SIG-M5 treated with dmso at 0.1 percent for 504 hours (cell line): ENCODE measurements around the gene ZNF625.
"Not testable (repeated sequence)": the region's sequence is repeated elsewhere in the genome, so short reads cannot be mapped to it uniquely, and the experiment has no call there.

Experiments used
- DNase-seq: peaks from one replicate; lab custom pipeline; 2025; ENCODE audit not compliant: unreplicated experiment; lab: John Stamatoyannopoulos, UW

Gene ZNF625

DNA sequence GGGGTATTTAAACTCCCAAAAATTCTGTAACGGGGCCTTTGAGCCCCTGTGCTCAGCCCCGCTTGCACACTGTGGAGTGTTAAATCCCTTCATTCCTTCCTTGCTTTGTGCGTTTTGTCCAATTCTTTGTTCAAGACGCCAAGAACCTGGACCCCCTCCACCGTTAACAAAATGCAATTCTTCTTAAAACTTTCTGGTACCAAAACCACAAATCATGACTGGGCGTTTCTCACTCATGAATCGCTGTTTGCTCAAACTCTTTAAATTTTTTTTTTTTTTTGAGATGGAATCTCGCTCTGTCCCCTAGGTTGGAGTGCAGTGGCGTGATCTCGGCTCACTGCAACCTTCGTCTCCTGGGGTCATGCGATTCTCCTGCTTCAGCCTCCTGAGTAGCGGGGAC is 17.3 kb downstream of the ZNF625 start:
- DNase-seq, result no peak

DNA sequence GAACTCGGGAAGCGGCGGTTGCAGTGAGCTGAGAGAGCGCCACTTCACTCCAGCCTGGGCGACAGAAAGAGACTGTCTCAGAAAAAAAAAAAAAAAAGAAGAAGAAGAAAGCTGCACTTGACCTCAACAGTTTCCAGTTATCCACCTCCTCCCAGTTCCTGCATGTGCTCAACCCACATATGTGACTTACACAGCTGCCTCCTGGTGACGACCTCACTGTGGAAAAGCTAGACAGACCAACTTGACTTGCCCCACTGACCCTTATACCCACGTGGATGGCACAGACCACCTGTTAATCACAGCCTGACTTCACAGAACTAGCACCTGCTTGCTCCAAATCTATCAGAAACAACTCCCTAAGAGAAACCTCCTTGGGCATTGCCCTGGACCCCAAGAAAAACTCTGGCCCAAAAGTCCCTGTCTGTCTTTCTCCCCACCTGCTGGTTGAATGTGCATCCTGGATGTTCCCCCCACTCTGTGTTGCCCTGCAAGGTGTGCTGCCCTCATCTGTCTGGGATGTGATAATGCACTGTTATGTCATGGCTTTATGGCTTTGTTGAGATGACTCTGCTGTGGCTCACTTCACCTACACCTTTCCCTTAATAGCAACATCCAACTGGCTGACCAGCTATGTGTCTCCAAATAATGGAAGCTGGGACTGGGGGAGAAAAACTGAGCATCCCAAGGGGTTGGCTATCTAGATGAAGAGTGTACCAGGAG is 19.2 kb downstream of the ZNF625 start:
- DNase-seq, result no peak

DNA sequence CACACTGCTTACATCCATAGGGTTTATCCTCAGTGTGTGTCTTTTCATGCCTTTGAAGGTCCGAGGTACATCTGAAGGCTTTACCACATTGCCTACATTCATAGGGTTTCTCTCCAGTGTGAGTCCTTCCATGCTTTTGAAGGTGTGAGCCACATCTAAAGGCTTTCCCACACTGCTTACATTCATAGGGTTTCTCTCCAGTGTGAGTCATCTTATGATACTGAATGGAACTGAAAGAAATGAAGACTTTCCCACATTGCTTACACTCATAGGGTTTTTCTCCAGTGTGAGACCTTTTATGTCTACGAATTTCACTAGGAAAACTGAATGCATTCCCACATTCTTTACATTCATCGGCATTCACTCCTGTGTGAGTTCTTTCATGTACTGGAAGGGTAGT is 23.5 kb downstream of the ZNF625 start:
- DNase-seq, result no peak

DNA sequence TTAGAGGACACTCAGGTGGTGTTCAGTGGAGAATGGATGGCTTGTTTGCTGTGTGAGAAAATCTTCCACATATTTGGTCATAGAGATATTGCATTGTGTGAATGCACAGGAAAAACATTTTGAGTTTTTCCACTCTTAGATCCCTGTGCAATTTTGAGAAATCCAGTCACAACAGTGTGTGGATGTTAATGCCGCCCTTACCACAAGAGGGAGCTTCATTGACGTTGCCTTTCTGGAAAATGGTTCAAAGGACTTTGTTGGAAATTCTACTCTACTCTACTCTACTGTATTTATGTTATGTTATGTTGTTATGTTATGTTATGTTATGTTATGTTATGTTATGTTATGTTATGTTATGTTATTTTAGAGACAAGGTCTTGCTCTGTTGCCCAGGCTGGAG is 29.8 kb downstream of the ZNF625 start:
- no peak for DNase-seq

DNA sequence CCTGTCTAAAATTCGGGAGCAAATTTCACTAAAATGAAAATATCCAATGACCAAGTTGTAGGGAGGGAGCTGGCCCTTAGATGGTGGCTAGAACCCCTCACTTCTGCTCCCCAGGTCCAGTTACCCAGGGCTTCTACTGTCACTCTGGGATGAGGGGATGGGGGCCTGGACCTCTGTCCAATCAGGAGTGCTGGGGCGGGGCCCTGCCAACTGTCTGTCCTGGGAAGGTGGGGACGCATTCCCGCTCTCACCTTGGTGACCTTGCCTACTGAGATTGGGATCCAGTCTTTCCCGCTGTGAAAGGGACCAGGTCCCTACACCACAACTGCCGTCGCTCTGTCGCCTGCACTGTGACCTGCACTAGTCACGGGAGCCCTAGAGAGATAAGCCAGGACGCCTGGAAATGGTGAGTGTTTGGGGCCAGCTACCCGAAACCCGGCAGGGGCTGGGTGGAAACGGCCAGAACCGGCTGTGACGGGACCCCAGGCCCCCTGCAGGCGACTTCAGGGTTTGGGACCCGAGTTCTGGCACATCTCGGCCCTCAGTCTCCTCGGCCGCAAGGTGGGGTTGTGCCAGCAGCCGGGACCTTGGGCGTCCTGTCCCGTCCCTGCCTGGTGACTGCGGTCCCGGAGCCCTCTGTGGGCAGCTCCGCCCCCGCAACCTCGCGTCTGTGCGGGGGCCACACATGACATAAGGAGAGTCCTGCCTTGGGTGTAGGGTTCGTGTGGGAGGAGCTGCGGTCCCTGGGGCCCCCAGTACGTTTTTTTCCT is 39.1 kb downstream of the ZNF625 start:
- no peak for DNase-seq

DNA sequence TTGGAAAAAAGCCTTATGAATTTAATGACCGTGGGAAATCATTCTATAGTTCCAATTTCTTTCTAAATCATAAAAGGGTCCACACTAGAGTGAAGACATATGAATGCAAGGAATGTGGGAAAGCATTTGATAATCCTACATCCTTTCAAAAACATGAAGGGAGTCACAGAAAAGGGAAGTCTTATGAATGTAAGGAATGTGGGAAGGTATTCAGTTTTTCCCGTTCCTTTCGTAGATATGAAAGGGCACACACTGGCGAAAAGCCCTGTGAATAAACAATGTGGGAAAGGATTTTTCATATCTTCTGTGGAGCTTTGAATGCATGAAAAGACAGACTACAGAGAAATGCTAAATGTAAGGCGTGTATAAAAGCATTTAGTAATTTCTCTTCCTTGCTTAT is 43.4 kb downstream of the ZNF625 start:
- no peak for DNase-seq

DNA sequence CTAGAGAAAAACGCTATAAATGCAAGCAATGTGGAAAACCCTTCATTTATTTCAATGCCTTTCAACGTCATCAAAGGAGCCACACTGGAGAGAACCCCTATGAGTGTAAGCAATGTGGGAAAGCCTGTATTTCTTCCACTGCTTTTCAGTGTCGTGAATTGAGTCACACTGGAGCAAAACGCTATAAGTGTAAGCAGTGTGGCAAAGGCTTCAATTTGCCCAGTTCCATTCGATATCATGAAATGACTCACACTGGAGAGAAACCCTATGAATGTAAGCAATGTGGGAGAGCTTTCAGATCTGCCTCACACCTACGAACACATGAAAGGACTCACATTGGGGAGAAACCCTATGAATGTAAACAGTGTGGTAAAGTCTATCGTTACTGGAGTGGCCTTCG is 43.8 kb downstream of the ZNF625 start:
- no peak for DNase-seq

DNA sequence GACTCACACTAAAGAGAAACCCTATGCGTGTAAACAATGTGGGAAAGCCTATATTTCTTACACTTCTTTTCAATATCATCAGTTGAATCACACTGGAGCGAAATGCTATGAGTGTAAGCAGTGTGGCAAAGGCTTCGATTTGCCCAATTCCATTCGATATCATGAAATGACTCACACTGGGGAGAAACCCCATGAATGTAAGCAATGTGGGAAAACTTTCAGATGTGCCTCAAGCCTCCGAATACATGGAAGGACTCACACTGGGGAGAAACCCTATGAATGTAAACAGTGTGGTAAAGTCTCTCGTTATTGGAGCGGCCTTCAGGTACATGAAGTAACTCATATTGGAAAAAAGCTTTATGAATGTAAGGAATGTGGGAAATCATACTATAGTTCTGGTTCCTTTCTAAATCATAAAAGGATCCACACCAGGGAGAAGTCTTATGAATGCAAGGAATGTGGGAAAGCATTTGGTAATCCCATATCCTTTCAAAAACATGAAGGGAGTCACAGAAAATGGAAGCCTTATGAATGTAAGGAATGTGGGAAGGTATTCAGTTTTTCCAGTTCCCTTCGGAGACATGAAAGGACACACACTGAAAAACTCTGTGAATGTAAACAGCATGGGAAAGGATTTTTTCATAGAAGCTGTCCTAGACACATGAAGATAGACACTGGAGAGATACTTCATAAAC is 44.4 kb downstream of the ZNF625 start:
- DNase-seq, result no peak

DNA sequence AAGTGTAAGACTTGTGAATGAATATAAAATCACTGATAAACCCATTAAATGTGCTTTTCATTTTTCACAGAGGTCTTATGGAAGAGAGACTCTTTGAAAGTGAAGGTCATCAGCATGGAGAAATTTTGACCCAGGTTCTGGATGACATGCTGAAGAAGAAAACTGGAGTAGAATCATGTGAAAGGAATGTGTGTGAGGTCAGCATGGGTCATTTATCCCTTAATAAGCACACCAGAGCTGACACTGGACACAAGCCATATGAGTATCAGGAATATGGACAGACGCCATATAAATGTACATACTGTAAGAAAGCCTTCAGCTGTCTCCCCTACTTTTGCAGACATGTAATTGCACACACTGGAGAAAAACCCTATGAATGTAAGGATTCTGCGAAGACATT is 45.4 kb downstream of the ZNF625 start:
- no peak for DNase-seq

DNA sequence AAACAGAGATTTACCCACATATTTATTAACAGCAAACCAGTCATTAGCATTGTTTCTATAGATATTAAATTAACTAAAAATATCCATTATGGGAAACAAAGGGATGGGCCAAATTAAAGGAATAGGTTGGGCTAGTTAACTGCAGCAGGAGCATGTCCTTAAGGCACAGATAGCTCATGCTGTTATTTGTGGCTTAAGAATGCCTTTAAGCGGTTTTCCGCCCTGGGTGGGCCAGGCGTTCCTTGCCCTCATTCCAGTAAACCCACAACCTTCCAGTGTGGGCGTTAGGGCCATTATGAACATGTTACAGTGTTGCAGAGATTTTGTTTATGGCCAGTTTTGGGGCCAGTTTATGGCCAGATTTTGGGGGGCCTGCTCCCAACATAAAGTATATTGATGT is 52.6 kb downstream of the ZNF625 start:
- not testable (repeated sequence) for DNase-seq

DNA sequence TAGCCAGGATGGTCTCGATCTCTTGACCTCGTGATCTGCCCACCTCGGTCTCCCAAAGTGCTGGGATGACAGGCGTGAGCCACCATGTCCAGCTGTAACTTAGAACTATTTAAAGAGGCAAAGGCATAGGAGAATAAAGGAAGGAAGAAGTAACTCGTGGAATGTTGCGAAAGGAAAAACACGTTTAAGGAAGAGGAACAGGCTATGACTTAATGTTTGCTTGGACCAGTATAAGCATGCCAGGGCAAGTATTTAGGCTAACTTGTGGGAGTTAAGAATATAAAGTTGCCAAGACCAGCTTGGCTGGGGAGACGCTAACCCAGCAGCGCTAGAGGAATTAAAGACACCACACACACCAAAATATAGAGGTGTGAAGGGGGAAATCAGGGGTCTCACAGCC is 58.5 kb downstream of the ZNF625 start:
- DNase-seq, result no peak

DNA sequence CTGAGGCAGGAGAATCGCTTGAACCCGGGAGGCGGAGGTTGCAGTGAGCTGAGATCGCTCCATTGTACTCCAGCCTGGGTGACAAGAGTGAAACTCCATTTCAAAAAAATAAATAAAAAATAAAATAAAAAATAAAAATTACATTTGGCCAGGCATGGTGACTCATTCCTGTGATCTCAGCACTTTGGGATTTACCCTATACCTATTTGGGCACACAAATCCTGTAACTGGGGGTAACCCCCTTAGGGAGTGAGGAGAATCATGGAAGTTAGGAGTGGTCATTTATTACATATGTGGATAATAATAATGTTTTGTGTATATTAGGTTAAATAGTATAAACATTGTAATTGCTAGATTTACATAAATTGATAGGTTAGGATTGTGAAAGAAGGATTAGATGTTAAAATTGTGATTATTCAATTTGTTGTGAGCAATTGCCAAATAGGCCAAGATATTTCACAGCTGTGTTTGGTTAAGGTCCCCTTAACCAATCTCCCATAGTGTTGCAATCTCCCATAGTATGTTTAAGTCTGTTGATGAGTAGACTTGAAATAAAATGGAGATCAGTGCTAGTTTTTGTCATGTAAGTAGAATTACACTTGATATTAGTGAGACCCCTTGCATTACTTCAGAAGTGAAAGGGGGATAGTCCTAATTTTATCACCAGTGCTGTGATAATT is 61.3 kb downstream of the ZNF625 start:
- no peak for DNase-seq
